Body of pancreas (tissue), 4 donors: ENCODE results near the gene HOXC6.

Source experiments
- CTCF ChIP-seq, 7 experiments: fragments of 450-650 bp in 4 of 7; fragments of 200-600 bp in 3 of 7; sonication (generic) in 3 of 7; IDR thresholded peaks; one replicate each; pipeline ENCODE4 v1.5.1; 2016 to 2019; ENCODE audit warnings: antibody characterized with exemption in 7 of 7
- POLR2A ChIP-seq, 3 donors: fragments of 450-650 bp; IDR thresholded peaks; one replicate each; pipeline ENCODE4 v1.6.1; 2016; ENCODE audit warnings: antibody characterized with exemption in 3 of 3, mild to moderate bottlenecking in 2 of 3

- TF ChIP-seq CTCF (IDR thresholded peaks at IDR 0.05) (no peak), POLR2A (IDR thresholded peaks at IDR 0.05) (no peak)
Observed at GRCh38 chr12:54046809-54047159, 18.5 kb downstream of the HOXC6 start.
